ENCODE results near the gene TMEM52. TPM values are rescaled to one million over a fixed set of nuclear protein-coding genes. Genes with fewer than 3 reads are reported as not detected.

The TMEM52 gene
- total RNA-seq, 3 donors from 2014 or later (not counting 1 experiment from before 2014, with no cell fraction given): 0.41 TPM; not detected in 2

DNA sequence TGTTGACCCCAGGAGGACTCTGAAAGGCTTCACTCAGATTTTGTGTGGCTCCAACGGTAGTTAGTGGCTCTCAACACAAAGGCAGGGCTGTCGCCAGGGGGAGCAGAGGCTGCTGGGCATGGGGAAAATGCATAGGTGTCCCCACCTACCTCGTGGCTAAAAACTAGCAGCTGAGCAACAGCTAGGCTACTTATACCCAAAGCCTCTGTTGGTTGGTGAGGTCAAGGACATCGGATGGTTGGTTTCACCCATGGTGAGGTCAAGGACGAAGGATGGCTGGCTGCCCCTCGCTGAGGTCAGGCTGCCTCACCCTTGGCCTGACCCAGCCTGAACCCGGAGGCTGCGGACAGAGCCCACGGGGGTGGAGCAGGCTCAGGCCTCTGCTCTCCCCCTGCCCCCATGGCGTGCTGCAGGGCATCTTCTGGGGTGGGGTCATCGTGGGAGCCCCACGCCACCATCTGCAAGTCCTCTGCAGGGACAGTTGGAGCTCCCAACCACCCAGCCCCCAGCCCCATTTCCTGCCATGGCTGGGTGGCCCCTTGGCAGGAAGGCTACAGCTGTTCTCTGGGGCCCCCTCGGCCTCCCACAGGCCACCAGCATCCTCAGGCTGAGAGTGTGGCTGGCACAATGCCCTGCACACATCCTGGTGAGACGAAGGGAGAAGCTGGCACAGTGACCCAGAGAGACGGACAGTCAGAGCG, 19.7 kb downstream of the TMEM52 start:
- peaks cover 7 to 9% of the 10 kb centered on the region in 2 donors for H3K4me1 Mint-ChIP-seq
- no peaks in the 10 kb centered on the region for H3K36me3 Mint-ChIP-seq
- H3K27me3 Mint-ChIP-seq (ENCODE audit: low read depth in 2 of 2): peaks cover 0 to 4% of the 10 kb centered on the region in 2 donors
- no peak overlapping the region for H3K27ac Mint-ChIP-seq
- no peak overlapping the region for H3K4me3 ChIP-seq (ENCODE audit: low read length)
- no peaks in the 10 kb centered on the region for H3K27me3 ChIP-seq (ENCODE audit: control insufficient read depth, insufficient read depth, low read length)
- H3K4me1 ChIP-seq (ENCODE audit: control insufficient read depth, insufficient read depth, low read length): peaks cover 19% of the 10 kb centered on the region
- DNase-seq (peak in 1 of 2 donors; percentile 58), ATAC-seq (peak in 2 of 3 donors; percentile 57 to 60)
- WGBS (ENCODE audit: insufficient coverage): 16% methylated on average over 15 of the region's 16 CpGs
- no peak overlapping the region for H3K4me3 Mint-ChIP-seq
- TF ChIP-seq, protein P1, sequence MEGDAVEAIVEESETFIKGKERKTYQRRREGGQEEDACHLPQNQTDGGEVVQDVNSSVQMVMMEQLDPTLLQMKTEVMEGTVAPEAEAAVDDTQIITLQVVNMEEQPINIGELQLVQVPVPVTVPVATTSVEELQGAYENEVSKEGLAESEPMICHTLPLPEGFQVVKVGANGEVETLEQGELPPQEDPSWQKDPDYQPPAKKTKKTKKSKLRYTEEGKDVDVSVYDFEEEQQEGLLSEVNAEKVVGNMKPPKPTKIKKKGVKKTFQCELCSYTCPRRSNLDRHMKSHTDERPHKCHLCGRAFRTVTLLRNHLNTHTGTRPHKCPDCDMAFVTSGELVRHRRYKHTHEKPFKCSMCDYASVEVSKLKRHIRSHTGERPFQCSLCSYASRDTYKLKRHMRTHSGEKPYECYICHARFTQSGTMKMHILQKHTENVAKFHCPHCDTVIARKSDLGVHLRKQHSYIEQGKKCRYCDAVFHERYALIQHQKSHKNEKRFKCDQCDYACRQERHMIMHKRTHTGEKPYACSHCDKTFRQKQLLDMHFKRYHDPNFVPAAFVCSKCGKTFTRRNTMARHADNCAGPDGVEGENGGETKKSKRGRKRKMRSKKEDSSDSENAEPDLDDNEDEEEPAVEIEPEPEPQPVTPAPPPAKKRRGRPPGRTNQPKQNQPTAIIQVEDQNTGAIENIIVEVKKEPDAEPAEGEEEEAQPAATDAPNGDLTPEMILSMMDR (IDR thresholded peaks at IDR 0.05): no peak
- no peaks in the 10 kb centered on the region for H3K9me3 ChIP-seq (ENCODE audit: control insufficient read depth, insufficient read depth, low read length)
- H3K36me3 ChIP-seq (ENCODE audit: control insufficient read depth, insufficient read depth, low read length): no peaks in the 10 kb centered on the region
- intact Hi-C loops (cut with micrococcal nuclease): no loop called here
- H3K9me3 Mint-ChIP-seq: no peaks in the 10 kb centered on the region
- no peak overlapping the region for H3K27ac ChIP-seq (ENCODE audit: low read length)

DNA sequence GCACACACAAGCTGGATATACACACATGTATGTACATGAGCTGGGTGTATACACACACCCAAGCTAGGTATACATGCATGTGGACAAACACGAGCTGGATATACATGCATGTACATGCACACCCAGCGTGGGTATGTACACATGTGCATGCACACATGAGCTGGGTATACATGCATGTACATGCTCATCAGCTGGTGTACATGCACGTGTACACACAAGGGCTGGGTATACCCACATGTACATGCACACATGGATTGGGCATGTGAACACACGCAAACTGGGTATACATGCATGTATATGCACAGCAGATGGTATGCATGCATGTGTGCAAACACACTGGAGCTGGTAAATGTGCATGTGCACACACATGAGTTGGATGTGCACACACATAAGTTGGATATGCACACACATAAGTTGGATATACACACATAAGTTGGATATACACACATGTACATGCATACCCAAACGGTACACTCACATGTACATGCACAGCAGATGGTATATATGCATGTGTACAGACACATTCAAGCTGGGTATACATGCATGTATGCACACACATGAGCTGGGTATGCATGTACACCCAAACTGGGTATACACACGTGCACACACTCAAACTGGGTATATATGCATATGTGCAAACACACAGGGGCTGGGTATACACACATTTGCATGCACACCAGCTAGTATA, 20.7 kb downstream of the TMEM52 start:
- Histone ChIP-seq H3K9me3 (ENCODE audit: control insufficient read depth, insufficient read depth, low read length) (no peaks in the 10 kb centered on the region), H3K4me3 (ENCODE audit: low read length) (no peak overlapping the region), H3K36me3 (ENCODE audit: control insufficient read depth, insufficient read depth, low read length) (no peaks in the 10 kb centered on the region), H3K27me3 (ENCODE audit: control insufficient read depth, insufficient read depth, low read length) (no peaks in the 10 kb centered on the region), H3K4me1 (ENCODE audit: control insufficient read depth, insufficient read depth, low read length) (peaks cover 23% of the 10 kb centered on the region), H3K27ac (ENCODE audit: low read length) (no peak overlapping the region)
- Mint-ChIP-seq H3K4me1 (peaks cover 7 to 12% of the 10 kb centered on the region in 2 donors), H3K4me3 (no peak overlapping the region), H3K9me3 (no peaks in the 10 kb centered on the region), H3K36me3 (no peaks in the 10 kb centered on the region), H3K27me3 (ENCODE audit: low read depth in 2 of 2) (peaks cover 0 to 4% of the 10 kb centered on the region in 2 donors), H3K27ac (no peak overlapping the region)
- DNase-seq (no peak), ATAC-seq (no peak)
- TF ChIP-seq, protein P1 (IDR thresholded peaks at IDR 0.05): no peak
- intact Hi-C loops (cut with micrococcal nuclease): no loop called here
- WGBS (ENCODE audit: insufficient coverage): 94% methylated on average over 6 of the region's 6 CpGs

DNA sequence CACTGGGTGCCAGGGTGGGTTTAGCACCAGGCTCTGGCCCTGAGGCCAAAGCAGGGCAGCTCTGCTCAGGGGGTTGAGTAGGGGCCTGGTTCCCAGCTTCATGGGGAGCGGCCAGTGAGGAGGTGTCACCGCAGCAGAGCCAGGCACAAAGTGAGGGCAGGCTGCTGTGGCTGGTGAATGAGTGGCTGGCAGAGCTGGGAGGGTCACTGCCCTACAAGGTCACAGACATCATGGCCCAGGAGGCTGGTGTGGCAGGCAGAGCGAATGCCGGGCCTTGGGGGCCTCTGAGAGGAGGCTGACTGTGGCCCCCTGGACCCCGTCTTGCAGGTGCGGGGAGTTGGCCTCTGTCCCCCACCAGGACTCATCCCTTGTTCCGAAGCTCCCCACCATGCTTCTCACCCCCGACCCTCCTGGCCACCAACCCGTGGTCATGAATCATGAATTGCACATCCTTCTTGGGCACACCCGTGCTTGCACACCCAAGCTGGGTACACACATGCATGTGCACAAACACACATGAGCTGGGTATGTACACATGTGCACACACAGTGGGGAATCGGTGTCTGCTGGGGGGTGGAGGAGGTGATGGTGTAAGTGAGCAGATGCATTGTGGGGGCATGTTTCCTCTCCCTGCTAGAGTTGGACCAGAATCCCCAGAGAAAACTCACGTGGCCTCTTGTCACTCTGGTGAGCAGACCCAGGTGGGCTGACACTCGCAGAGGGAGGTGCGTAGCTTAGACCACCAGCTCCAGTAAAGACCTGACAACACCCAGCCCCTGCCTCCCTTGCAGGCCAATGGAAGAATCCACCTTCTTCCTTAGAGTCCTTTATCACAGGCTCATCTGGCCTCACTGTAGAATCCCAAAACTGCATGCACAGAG, 23.4 kb downstream of the TMEM52 start:
- ATAC-seq (no peak), DNase-seq (no peak)
- intact Hi-C loops (cut with micrococcal nuclease): no loop called here
- Histone ChIP-seq H3K27ac (ENCODE audit: low read length) (no peak overlapping the region), H3K4me1 (ENCODE audit: control insufficient read depth, insufficient read depth, low read length) (peaks cover 37% of the 10 kb centered on the region), H3K4me3 (ENCODE audit: low read length) (no peak overlapping the region), H3K27me3 (ENCODE audit: control insufficient read depth, insufficient read depth, low read length) (no peaks in the 10 kb centered on the region), H3K36me3 (ENCODE audit: control insufficient read depth, insufficient read depth, low read length) (no peaks in the 10 kb centered on the region), H3K9me3 (ENCODE audit: control insufficient read depth, insufficient read depth, low read length) (no peaks in the 10 kb centered on the region)
- H3K4me1 Mint-ChIP-seq: peaks cover 15 to 25% of the 10 kb centered on the region in 2 donors
- no peaks in the 10 kb centered on the region for H3K9me3 Mint-ChIP-seq
- H3K27ac Mint-ChIP-seq: no peak overlapping the region
- H3K36me3 Mint-ChIP-seq: no peaks in the 10 kb centered on the region
- TF ChIP-seq, protein P1 (IDR thresholded peaks at IDR 0.05): no peak
- 70% methylated on average over 14 of the region's 14 CpGs for WGBS (ENCODE audit: insufficient coverage)
- no peak overlapping the region for H3K4me3 Mint-ChIP-seq
- H3K27me3 Mint-ChIP-seq (ENCODE audit: low read depth in 2 of 2): no peaks in the 10 kb centered on the region

All from natural killer cell (primary cell).